ENCODE data around the gene NHLRC4.

DNA sequence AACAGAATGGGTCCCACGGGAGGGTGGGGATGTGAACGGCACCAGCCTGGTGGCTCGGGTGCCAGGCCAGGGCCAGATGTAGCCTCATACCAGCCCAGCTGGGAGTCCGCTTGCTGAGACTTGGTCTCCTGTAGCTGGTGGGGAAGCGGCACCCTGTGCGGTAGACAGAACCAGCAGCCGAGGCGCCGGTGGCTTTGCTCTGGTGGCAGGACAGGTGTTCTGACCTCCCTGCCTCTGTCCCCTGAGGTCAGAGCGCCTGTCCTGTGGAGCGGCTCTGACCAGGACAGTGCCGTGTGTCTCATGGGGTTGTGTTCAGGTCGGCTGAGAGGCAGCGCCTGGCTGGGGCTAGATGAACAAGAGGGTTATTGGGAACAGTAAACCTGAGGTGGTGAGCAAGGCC, 43.2 kb downstream of the NHLRC4 start:
- TF ChIP-seq BRCA1 (IDR thresholded peaks at IDR 0.05; ENCODE audit: low read depth, low read length) (no peak), EZH2 (IDR thresholded peaks at IDR 0.05; ENCODE audit: low read depth, low read length, severe bottlenecking) (no peak), POLR2AphosphoS5 (IDR thresholded peaks at IDR 0.05; ENCODE audit: low read depth, low read length) (no peak), POLR2A (IDR thresholded peaks at IDR 0.05; ENCODE audit: control extremely low read depth in 1 of 2, low read depth in 2 of 2, low read length in 2 of 2) (no peak), SIN3A (conservative IDR thresholded peaks at IDR 0.05 in 1 of 2, IDR thresholded peaks at IDR 0.05 in 1 of 2; ENCODE audit: low read depth in 1 of 2, low read length in 2 of 2) (no peak), ASH2L (IDR thresholded peaks at IDR 0.05; ENCODE audit: low read length) (no peak), FOSL1 (IDR thresholded peaks at IDR 0.05; ENCODE audit: insufficient read depth, low read depth, low read length) (no peak), TAF7 (optimal IDR thresholded peaks at IDR 0.05; ENCODE audit: borderline replicate concordance, low read depth, low read length) (no peak), MAFK (IDR thresholded peaks at IDR 0.05; ENCODE audit: low read depth, low read length) (no peak), YY1 (IDR thresholded peaks at IDR 0.05; ENCODE audit: low read depth, low read length) (no peak)
- TF ChIP-seq, protein P1, sequence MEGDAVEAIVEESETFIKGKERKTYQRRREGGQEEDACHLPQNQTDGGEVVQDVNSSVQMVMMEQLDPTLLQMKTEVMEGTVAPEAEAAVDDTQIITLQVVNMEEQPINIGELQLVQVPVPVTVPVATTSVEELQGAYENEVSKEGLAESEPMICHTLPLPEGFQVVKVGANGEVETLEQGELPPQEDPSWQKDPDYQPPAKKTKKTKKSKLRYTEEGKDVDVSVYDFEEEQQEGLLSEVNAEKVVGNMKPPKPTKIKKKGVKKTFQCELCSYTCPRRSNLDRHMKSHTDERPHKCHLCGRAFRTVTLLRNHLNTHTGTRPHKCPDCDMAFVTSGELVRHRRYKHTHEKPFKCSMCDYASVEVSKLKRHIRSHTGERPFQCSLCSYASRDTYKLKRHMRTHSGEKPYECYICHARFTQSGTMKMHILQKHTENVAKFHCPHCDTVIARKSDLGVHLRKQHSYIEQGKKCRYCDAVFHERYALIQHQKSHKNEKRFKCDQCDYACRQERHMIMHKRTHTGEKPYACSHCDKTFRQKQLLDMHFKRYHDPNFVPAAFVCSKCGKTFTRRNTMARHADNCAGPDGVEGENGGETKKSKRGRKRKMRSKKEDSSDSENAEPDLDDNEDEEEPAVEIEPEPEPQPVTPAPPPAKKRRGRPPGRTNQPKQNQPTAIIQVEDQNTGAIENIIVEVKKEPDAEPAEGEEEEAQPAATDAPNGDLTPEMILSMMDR (IDR thresholded peaks at IDR 0.05; ENCODE audit: control extremely low read depth in 1 of 3, insufficient read depth in 1 of 3, low read depth in 1 of 3, low read length in 3 of 3), result no peak
- TF ChIP-seq, protein P2, sequence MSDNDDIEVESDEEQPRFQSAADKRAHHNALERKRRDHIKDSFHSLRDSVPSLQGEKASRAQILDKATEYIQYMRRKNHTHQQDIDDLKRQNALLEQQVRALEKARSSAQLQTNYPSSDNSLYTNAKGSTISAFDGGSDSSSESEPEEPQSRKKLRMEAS (IDR thresholded peaks at IDR 0.05), result no peak
- TF ChIP-seq, protein P3, sequence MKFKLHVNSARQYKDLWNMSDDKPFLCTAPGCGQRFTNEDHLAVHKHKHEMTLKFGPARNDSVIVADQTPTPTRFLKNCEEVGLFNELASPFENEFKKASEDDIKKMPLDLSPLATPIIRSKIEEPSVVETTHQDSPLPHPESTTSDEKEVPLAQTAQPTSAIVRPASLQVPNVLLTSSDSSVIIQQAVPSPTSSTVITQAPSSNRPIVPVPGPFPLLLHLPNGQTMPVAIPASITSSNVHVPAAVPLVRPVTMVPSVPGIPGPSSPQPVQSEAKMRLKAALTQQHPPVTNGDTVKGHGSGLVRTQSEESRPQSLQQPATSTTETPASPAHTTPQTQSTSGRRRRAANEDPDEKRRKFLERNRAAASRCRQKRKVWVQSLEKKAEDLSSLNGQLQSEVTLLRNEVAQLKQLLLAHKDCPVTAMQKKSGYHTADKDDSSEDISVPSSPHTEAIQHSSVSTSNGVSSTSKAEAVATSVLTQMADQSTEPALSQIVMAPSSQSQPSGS (IDR thresholded peaks at IDR 0.05; ENCODE audit: low read length), result no peak

Measured in H1 (cell line).